HG03457 (cell line): ENCODE measurements around the gene BAG5.

Source experiments
- ATAC-seq: cut with Tn5 transposase; IDR thresholded peaks from one replicate; pipeline ENCODE4 v1.9.1; 2021; ENCODE audit warnings: moderate number of reproducible peaks; ENCODE audit not compliant: unreplicated experiment

BAG5 gene

DNA sequence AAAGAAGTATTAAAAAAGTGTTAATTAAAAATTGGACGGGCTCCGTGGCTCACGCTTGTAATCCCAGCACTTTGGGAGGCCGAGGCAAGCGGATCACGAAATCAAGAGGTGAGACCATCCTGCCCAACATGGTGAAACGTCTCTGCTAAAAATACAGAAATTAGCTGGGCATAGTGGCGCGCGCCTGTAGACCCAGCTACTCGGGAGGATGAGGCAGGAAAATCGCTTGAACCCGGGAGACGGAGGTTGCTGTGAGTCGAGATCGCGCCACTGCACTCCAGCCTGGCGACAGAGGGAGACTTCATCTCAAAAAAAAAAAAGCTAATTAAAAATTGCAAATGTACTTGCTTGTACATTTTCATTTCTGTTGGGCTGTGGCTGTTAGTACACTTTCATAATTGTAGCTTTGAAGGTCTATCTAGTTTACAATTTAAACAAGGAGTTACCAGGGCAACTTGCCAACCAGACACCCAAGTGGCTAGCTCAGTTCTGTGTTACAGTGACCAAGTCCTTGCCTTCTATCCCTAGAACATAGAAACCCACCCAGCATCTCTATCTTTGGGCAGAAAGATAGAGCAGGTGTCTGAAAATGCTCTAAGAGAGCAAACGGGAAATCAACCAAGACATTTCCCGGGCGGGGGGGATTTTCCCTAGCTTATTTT is 1.5 kb upstream of the BAG5 start:
- ATAC-seq, result no peak

DNA sequence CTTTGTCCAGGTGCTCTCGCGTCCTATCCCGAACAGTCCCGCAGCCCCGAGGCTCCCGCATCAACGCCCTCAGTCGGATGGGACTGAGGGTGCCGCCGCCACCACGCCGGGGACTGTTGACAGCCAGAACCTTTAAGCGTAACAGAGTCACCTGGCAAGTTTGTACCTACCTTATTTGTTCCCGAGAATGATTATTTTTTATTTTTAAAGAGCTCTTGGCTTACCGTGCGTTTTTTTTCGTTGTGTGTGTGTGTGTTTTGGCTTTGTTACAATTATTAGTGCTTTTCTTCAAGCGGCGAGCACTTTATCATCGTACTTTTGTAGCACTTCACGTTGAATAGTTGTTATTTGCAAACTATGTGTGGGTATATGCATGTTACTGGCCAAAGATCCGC is 766 bp upstream of the BAG5 start:
- no peak for ATAC-seq

DNA sequence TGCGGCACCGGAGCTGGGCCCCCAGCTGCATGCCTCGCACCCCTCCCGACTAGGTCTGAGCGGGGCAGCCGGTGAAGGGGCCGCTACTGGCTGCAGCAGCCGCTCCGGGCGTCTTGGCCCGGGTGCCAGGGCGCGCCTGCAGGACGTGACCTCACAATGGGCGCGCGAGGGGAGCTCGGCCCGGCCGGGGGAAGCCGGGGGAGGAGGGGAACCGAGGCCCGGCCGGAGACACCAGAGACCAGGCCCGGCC is 353 bp downstream of the BAG5 start:
- peak; percentile 26 for ATAC-seq

DNA sequence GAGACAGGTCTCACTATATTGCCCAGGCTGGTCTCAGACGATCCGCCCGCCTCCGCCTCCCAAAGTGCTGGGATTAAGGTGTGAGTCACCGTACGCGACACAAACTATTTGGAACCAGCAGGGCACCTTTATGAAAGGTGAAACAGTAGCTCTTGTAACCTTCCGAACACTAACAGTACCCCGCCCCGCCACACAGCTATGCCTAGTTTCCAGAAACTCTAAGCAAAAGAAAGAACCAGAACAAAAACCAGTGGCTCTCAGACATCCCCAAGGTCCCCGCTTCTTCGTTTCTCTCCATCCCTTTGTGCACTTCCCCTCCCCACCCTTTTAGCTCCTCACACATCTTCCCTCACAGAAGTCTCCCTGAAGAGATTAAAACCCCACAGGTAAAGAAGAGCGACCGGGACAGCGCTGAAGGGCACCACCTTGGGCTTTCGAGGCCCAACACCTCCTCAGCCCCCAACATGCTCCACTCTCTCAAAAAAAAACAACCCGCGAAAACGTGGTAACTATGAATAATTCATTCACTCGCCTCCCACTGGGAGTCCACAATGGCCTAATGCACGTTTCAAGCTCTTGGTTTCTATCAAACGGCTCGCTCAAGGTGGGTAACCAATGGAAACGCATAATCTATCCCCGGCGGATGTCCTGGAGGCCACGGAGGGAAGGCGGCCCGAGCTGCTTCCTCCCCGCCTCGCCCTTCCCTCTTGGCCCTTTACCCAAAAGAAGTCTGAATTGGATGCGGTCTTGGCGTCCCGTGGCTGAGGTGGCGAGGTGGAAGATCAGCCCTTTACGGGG is 877 bp downstream of the BAG5 start:
- ATAC-seq, result no peak

DNA sequence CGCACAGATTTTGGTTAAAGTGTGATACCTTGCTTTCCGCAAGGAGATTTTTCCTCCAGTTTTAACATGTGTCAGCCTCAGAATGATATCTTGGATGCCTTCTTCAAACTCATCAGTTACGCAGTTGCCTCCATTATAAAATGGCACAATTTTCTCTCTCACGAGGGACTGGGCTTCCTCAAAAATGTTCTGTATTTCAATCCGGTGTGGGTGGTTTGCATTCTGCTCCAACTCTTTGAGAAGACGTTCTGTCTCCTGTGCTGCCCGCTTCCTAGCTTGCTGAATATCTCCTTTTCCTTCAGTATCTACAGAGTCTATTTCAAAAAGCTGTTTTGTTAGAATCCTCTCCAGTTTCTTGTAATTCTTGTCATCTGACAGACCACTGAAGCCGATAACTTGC is 1.8 kb downstream of the BAG5 start:
- no peak for ATAC-seq

DNA sequence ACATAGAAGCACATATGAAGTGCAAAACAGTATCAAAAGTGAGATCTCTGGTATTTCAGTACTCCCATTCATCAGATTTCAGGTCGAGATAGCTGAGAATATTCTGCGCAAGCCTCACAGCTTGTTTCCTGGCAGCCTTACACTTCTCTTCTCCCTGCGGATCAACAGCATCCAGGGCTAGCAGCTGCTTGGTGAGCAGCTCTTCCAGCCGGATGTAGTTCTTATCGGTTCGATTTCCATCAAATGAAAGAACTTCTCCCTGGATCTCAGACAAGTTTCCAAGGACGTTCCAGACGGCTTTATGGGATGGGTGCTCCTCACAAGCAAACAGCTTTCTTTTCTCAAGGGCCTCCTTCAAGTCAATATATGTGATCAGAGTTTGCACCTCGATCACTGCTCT is 2.7 kb downstream of the BAG5 start:
- ATAC-seq, result no peak

DNA sequence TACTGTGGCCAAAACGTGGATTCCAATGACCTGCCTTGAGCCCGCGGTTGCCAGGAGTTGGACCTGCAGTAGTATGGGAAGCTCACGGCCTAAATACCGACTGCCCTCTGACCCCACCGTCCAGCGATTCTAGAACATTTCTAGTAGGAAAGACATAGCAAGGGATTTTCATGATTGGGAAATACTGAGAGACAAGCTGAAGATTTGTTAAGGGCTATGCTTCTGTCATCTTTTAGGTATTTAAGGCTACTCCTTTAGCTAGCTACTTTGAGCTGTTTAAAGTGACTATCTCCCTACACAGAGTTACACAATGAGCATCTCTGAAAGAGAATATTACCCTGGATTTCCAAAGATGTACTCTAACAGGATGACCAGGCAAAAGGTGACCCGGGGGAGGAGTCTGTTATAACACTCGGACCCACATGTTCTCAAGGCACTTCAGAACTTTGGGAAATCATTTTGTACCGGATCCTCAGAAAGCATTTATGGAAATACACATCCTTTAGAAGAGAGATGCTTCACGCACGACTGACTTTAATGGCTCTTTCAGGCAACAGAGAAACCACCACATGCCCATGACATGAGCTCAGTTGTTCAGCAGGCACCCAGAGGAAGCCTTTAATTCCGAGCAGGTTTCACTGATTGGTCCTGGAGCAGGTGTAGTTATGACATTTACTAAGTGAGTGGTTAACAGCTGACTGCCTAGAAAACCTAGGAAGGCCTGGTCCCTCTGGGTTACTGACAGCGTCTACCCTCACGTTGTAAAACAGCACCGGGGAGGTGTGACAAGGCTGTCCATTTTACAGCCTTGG is 4.2 kb downstream of the BAG5 start:
- ATAC-seq, result no peak

DNA sequence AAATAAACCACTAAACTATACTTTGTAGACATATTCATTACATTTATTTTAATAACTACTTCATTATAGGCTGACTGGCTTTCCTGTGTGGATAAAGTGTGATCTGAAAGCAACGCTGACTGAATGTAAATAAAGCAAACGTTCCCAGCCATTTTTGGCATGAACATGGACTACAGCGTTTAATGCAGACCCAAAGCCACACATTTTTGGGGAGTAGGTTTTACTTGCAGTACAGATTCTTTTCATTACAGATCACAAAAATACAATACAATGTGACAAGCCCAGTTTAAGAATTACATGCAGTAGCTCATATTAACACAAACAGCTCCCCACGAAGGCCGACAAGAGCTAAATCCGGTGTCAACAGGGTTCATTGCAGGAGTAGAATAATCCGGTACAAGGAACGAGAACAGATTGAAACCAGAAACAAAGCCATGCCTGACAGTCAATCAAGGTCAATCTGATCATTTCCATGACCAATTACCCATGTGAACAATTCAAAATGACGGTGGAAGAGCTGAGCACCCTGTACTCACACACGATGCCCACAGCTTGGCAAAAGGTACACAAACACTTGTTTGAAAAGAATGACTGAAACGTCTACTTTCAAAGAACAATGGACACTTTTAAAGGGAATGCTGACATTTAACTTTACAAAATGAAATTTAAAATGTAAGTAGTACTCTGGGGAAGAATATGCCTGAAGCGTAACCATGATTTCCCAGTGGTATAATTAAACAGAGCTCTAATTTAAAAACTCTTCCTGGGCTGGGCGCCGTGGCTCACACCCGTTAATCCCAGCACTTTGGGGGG is 5.3 kb downstream of the BAG5 start:
- ATAC-seq, result no peak

DNA sequence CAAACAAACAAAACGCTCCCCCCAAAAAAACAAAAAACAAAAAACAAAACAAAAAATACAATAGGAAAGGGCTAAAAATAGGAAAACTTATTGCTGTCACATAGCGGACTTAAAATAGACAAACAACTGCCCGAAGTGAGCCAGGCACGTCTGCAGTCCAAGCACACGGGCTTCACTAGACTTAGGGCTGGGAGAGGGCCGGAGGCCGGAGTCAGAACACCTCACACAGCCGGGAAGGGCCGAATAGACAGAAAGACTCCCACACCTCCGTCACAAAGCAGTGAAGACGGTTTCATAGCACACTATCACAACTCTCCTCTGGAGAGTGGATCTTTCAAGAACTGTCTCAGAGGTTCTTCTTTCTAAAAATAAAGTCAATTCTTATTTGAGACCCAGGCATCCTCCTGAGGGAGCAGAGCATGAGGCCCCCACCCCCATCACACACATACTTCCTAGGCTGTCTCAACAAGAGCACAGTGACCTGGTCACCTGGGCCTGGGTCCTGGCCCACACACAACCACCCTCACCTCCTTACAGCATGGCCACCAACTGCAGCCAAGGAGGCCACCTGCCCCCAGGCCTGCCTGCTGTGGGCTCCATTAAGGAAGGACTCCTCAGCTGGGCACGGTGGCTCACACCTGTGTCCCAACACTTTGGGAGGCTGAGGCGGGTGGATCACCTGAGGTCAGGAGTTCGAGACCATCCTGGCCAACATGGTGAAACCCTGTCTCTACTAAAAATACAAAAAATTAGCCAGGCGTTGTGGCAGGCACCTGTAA is 6.7 kb downstream of the BAG5 start:
- ATAC-seq, result no peak

DNA sequence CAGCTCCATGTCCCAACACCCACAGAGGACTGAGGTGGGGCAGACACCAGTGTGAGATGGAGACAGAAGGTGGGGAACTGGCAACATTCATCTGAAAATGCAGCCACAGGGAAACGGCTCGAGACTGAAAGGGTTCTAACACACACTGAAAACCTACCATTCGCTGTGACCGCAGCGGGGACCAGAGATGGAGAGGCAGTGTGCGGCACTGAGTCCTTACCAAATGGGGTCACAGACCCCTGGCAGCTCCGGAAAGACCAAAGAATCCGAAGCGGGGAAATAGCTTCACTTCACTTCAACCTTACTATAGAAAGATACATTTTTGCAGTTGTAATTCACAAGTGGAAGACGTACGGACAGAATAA is 9.6 kb downstream of the BAG5 start:
- no peak for ATAC-seq

DNA sequence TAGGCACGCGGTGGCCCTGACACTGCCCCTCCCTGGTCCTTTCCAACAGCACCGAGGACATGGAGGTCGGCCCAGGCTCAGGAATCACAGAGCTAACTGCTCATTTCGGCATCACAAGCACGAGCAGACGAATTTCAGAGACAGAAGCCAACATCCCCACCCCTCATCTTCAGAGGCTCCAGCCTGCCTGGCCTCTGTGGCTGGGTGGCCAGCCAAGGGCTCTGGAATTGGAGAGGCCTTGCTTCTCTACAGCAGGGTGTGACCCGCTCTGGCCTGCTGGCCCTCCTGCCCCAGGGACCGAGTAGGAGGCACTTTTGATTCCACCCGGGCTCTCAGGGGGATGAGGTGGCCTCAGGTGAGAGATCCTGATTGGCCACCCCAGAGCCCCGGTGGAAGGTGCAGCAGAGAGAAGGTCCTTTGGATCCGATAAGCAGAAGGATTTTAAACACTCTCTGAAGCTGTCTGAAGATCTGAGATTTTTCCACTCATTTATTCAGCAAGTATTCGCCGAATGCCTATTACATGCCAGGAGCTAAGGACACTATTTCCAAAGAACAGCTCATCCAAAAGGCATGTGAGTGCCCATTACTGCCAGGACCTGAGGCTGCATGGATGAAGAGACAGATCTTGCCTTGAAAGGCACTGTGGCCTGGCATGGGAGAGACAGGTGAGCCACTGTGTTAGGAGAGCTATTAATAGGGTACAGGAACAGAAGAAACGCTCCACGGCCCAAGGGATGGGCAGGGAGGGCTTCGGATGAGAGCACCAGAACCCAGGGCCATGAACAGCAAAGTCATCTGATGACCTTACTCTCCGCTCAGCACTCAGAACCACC is 10.2 kb downstream of the BAG5 start:
- no peak for ATAC-seq

DNA sequence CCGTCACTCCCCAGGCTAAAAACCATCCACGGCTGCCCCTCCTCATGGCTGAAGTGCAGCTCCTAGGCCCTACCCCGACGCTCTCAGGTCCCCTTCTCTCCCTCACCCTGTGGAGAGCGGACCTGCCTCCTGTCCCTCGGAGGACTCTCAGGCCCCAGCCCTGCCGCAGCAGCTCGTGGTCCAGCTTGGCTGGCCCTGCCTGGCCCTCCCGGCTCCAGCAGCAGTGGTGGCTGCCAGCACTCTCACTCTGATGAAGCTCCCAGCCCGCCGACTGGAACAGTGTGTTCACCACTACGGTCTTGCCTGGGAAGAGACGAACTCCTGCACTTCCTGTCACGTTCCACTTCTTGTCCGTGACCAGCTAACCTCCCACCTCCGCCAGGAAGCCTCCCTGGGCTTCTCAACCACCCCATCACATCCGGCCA is 11.1 kb downstream of the BAG5 start:
- ATAC-seq, result no peak

DNA sequence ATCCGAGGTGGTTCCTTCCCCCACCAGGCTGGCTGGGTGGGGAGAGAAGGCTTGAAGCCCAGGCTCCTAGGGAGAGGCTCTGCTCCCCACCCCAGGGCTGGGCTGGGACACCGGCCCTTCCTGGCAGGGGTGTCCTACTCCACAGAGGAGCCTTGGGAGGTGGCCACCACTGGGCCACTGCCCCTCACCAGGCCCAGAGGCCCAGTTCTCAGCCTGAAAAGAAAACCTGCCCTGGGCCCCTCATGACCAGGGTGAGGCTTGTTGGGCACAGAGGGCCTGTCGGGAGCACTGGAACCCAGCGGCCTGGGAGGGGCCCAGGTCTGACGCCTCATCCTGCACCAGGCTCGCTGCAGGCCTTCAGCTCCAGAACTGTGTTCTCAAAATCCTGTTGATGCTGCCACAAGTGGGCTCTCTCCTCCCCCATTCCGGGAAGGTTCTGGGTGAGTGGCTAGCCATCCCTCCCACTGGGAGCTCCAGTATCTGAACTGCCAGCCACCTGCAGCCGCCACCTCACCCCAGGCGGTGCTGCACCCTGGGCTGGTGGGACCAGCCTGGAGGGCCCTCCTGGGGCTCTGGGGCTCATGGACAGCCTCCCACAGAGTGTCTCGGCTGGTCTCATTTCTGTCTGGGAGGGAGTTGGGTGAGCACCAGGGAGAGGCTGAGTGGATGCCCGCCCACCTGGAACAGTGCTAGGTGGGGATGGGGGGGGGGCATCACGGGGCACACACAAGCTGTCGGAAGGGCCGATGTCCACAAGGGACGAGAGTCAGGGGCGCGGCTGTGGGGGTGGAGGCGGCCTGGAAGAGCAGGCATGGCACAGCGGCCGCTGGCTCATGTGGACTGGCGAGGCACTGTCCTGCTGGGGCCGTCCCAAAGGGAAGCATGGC is 11.8 kb downstream of the BAG5 start:
- ATAC-seq, result no peak

DNA sequence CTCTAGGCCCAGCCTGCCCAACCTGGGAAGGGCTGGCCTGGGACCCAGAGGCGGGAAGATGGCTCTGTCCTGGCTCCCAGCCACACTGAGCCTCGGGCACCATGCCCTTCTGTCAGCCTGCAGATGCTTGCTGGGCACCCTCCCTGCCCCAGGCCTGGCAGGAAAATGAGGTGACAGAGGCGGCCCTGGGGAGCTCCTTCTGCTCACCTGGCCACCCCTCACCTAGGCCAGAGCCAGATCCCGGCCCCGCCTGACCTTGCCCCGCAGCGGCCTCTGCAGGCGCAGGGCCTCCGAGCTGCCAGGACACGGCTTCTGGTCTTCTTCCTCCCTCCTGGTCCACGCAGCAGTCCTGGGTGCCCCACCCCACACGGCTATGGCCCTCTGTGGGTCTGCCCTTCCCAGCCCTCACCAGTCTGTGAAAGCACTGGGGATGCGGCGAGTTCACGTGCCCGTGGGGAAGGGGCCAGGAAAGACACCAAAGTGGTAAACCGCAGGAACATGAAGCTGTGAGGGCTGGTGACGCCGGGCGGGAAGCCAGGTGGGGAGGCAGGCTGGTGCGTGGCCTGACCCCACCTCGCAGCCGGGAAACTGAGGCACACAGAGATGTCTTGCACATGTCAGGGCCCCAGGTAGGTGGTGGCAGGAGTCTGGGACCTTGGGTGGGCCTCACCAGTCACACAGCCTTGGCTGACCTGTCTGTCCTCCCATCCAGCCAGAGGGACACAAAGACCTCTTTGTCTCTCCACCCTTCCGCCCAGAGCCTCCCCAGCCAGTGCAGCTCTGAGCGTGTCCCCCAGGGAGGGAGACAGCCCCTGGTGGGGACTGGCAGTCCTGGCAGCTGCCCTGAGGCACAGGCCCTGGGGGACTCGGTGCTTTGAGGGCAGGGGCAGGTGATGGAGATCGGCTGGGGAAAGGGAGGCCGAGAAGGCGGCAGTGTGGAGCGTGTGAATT is 12.8 kb downstream of the BAG5 start:
- ATAC-seq, result no peak

DNA sequence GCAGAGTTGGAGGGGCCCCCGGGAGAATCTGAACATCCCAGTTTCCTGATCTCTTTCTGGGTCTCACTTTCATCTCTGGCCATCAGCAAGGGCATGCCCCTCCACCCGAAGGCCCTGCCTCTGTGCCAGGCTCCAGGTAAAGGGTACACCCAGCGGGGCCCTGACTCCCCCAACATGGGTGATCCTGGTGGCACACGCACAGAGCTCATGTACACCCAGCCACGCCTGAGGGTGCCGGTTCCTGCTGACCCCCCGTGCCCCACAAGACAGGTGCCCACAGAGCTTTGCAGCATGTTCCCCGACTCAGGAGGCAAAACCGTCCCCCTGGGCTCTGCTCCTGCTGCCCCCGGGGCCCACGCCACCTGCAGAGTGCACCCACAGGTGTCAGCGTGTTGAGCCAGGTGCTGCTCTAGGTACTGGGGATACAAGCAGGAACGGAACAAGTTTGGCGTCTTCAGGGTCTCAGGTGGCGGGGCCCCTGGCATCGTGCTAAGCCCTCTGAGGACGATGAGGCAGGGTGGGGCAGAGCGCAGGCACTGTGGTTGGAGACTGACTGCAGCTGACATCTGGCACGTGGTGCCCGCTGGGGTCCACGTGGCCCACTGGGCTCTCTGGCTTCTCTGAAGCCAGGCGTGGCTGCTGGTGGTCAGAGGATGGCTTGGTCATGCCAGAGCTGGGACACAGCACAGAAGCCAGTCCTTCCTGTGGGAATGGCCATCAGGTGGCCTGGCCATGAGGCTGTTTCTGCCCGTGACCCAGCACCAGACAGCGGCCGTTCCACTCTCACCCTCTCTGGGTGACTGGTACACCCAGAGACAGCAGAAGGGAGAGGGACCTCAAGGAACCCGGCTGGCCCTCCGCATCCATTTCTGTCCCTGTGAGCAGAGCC is 13.8 kb downstream of the BAG5 start:
- no peak for ATAC-seq

DNA sequence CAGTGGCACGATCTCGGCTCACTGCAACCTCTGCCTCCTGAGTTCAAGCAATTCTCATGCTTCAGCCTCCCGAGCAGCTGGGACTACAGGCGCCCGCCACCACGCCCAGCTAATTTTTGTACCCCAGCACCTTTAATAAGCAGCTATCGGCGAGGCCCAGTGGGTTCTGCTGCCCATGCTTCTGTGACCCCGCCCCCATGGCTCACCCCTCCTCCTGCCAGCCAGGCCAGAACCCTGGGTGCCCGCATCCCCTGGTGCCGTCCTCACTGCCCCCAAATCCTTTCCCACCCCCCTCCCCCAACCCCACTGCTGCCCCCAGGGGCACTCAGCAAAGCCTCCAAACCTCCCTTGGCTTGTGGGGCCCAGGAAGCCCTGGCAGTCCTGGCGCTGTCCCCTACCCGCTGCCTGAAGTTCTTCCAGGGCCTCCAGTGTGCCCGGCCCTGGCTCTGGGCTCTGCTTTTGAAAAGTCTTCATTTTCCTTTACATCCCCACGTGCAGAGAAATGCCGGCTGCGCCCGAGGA is 14.5 kb downstream of the BAG5 start:
- ATAC-seq, result no peak
